Activated CD8-positive, alpha-beta memory T cell treated with anti-CD3 and anti-CD28 coated beads, Interleukin-2, amount 50 U/mL, for 1 hour (primary cell): ENCODE data around the gene GPC6.

ENCODE experiments used
- DNase-seq: peaks from one replicate; pipeline ENCODE4 v3.0.0-alpha.2; 2020; ENCODE audit errors: extremely low read depth

The GPC6 gene

DNA sequence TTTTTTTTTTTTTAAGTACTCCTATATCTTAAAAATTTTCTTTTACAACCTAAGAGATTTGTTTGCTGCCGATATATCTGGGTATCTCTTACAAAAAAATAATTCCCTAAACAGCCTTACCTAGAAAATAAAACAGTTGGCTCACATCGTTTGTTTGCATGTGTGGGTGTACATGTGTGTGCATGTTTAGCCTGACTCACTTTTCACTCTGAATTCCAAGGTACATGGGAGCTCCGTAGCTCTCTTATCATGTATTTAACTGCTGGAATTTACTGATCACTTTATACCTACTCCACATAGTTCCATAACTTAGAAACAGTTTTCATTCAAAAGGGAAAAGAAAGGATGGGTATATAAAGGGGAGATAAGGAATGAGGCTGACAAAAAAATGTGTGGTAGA is 616.5 kb downstream of the GPC6 start:
- no peak for DNase-seq

GRCh38 chr13:93847162-93847561 is 620.6 kb downstream of the GPC6 start:
- no peak for DNase-seq

DNA sequence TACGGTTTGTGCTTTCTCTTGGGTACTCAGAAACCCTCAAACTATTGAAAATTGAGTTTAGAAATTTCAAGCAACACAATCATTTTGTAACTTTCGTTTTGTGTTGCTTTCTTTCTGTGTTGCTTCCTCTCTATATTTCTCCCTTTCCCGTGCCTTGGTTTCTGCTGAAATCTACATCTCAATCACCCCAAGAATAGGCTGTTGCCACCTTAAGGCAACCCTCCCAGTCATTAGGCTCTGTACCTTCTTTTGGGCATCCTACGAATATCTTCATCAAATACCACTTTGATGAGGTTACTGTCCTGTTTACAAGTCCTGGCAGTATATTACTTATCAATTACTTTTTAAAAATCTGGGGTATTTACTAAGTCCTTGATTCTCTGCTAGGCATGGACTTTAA is 621.6 kb downstream of the GPC6 start:
- DNase-seq, result no peak

GRCh38 chr13:93851236-93851635 is 624.6 kb downstream of the GPC6 start:
- no peak for DNase-seq

DNA sequence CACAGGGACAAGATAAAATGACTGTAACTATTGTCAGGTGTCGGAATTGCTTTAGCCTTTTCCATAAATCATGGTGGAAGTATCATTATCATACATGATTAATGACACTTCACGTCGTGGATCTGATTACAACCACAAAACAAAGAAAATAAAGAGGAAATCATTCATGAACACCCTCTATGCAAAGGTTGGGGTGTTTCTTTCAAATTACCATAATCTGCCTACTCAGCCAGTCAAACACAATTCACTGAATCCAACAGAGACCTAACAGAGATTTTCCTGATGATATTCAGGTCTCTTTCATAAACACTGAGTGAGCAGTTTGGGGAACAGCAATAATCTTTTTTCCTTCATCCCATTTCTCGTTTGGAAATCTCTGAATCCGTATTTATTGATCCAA is 627.3 kb downstream of the GPC6 start:
- no peak for DNase-seq

DNA sequence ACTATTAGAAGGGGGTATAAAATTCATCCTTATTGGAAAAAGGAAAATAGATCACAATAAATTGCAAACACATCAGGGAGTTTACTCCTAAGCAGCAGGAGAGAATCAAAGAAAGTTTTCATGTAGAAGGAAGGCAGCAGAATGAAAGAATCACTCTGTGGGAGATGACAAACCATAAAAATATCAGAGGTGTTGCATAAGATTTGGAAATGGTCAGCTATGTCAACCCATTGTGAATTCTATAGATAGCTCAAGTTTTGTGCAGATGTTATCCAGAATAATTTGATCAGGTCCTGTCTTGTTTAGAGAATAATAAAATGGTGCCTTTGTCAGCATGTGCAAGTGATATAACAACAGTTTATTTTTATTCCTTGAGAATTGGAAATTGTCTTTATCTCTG is 630.5 kb downstream of the GPC6 start:
- no peak for DNase-seq

GRCh38 chr13:93859716-93860115 is 633.1 kb downstream of the GPC6 start:
- no peak for DNase-seq

DNA sequence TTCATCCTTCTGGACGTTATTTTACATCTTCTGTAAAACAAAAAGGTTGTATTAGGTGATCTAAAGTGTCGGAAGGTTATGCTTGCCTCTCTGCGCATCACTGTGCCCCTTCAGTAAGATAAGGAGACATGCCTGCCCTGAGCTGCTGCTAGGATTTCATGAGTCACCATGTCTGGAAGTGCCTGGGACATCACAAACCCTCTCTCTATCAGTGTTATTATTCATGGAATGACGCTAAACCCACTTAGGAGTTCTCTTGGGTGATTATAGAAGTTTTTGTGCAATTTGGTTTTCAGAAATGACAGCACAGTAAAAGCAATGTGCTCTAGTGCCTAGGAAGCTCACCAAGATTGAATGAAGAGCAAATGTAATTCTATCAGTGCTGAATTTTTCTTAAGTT is 635.2 kb downstream of the GPC6 start:
- no peak for DNase-seq

DNA sequence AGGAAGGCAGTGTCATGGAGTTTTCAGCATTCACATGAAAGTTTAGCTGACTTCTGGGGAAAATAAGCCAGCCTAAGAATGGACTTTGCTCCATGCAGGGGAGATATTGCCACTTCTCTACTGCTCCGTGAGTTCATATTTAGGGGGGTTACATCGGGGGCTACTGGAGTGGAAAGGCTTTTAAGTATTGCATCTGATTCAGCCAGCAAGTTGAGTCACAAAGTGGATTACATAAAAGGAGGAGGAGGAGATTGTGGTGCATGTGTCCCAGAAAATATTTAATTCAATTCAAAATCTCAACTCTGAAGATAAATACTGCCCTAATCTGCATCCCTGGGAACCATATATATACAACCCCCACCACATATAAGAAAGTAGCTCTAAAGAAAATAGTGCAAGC is 635.7 kb downstream of the GPC6 start:
- DNase-seq, result no peak

GRCh38 chr13:93865235-93865634 is 638.6 kb downstream of the GPC6 start:
- DNase-seq, result no peak

- no peak for DNase-seq
Observed at GRCh38 chr13:93867481-93867880, 640.9 kb downstream of the GPC6 start.

GRCh38 chr13:93872376-93872775 is 645.8 kb downstream of the GPC6 start:
- no peak for DNase-seq

- DNase-seq, result no peak
Observed at GRCh38 chr13:93872786-93873347, 646.3 kb downstream of the GPC6 start.

- no peak for DNase-seq
Observed at GRCh38 chr13:93875547-93875946, 648.9 kb downstream of the GPC6 start.

DNA sequence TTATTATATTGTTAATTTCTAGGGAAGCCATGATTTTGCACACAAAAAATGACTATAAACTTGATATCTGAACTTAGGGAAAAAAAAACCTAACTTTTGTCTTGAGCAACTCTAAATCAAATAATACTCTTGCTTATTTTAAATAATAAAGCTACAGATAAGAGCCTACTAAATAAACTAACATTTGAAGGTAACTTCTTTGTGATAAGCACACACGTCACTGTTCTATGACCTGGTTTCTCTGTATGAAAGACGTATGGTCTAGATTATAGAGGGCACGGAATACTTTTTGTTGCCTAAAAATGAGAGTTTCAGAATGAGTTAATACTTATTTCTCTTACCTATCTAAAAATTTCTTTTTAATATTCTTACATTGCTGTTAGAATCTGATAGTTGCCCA is 649.6 kb downstream of the GPC6 start:
- no peak for DNase-seq

- DNase-seq, result no peak
Observed at GRCh38 chr13:93878675-93879074, 652.1 kb downstream of the GPC6 start.

GRCh38 chr13:93881411-93881810 is 654.8 kb downstream of the GPC6 start:
- no peak for DNase-seq

DNA sequence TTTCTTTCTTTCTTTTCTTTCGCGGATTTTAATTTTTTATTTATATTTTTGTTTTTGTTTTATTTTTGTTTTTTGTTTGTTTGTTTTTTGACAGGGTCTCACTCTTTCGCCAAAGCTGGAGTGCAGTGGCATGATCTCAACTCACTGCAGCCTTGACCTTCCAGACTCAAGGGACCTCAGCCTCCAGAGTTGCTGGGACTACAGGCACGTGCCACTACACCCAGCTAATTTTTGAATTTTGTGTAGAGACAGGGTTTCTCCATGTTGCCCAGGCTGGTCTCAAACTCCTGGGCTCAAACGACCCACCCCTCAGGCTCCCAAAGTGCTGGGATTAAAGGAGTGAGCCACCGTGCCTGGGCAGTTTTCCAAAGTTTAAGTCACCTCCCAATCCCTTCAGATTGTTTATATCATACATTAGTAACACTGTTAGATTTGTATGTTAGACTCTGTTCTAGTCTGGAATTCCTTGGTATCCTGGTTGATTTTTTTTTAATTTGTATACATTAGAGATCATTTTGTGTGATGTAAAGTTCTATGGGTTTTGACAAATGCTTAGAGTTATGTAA is 655.6 kb downstream of the GPC6 start:
- no peak for DNase-seq

DNA sequence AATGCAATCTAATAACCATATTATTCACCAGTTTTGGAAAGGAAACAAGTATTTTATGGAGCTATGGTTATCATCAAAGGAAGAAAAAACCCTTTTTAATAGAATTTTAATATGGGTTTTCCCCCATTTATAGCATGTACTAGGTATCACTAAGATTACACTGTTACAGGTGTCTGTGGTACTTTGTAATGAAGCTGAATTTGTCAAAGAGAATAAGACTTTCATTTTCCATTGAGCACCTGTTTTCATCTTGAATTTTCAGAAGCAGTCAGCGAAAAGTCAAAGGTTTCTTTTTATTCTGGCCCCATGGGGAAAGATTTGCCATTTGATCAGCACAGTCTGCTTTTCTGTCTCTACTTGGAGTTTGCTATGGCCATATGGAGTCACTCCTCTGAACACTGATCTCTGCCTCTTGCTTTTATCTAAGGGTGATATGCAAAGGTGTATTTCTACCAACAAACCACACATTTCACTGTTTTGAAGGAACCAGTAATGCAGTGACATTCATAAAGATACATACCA is 662.9 kb downstream of the GPC6 start:
- no peak for DNase-seq

DNA sequence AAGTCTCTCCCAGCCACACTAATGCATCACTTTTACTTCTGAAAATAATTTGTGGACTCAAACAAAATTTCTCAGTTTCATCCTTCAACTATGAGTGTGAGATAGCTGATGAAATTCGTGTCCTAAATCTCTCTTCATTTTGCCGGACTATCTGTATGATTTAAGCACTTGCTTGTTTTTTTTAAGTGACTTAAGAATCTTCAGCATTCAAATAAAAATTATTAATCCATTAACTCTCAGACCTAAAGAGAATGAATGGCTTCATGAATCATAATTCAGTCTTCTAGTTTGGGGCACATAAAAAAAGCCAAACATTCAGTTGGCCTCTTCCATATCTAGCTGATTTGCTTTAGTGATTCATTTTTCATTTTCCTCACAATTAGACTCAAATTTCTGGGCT is 673.4 kb downstream of the GPC6 start:
- DNase-seq, result no peak

DNA sequence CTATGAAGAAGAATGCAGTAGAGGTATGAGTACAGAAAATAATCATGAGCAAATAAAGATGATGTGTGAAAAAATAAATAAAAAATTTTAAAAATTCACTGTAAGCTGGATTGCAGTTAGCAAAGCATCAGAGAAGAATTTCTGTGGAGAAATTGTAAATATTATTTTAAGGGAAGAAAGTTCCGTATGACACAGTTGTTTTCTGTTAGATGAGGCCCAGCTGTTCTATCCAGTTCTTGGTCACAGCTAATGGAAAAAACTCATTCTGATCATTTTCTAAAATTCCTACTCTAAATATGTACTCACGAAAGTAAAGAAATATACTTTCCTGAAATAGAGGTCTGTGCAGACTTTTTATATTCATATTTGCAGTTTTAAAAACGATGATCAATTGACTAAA is 674.1 kb downstream of the GPC6 start:
- no peak for DNase-seq

- no peak for DNase-seq
Observed at GRCh38 chr13:93903909-93904308, 677.3 kb downstream of the GPC6 start.

DNA sequence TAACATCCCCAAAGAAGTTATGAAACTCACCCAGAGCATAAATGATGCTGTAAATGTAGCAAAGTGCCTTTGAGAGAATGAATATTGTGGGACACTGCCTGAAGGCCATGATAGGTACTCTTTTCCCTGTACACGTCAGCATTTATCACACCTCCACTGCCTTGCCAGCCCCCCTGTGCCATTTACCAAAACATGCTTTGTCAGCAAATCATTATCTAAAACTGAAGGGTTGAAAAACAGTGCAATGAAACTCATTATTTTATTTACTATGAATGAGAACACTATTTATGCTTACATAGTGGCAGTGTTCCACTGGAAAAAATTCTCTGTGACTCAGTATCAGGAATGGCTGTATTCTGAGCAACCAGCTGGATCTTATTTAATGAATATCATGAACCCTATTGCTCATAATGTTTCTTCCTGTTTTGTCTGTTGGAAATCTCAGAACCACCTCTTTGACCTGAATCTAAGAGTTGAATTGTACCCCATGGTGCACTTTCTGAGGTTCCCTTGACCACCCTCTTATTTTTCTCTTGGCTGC is 688.7 kb downstream of the GPC6 start:
- no peak for DNase-seq
